Fibroblast of lung (primary cell): Measurements from ENCODE around the gene ZBTB17. TPM values are rescaled to one million over a fixed set of nuclear protein-coding genes. Genes with fewer than 3 reads are reported as not detected.

Experiments
- DNase-seq, 2 donors: peaks; one replicate each; pipeline versions ENCODE4 v3.0.0 to v3.0.0-alpha.2; 2010; ENCODE audit warnings: low read depth in 2 of 2
- H2AFZ ChIP-seq: 2 replicates; pipeline ENCODE4 v1.5.1; 2012; ENCODE audit warnings: low read length, control low read depth, inconsistent platforms
- H3K27ac ChIP-seq: 2 replicates; pipeline ENCODE4 v1.5.1; 2011; ENCODE audit warnings: low read length, control low read depth; ENCODE audit not compliant: insufficient read depth
- H3K27me3 ChIP-seq: 2 replicates; pipeline ENCODE4 v1.5.1; 2011; ENCODE audit warnings: mild to moderate bottlenecking, low read length; ENCODE audit not compliant: control insufficient read depth, insufficient read depth
- H3K36me3 ChIP-seq: 2 replicates; pipeline ENCODE4 v1.5.1; 2011; ENCODE audit warnings: low read length; ENCODE audit not compliant: control insufficient read depth, insufficient read depth
- H3K4me1 ChIP-seq: 2 replicates; pipeline ENCODE4 v1.5.1; 2011; ENCODE audit warnings: low read length; ENCODE audit not compliant: control insufficient read depth, insufficient read depth; ENCODE audit errors: extremely low read depth
- H3K4me2 ChIP-seq: 2 replicates; pipeline ENCODE4 v1.5.1; 2011; ENCODE audit warnings: low read length, control low read depth; ENCODE audit not compliant: insufficient read depth; ENCODE audit errors: extremely low read depth
- H3K4me3 ChIP-seq, 4 experiments: fragments of 200-600 bp in 1 of 4; sonication (generic) in 1 of 4; replicated peaks in 1 of 4; 2 replicates each; pipeline ENCODE4 v1.5.1; 2011 to 2016; ENCODE audit warnings: low read length in 4 of 4, low read depth in 3 of 4, mild to moderate bottlenecking in 3 of 4, control low read depth in 2 of 4, inconsistent platforms in 1 of 4, mixed read lengths in 1 of 4; ENCODE audit not compliant: insufficient read depth in 1 of 4; ENCODE audit errors: control extremely low read depth in 1 of 4
- H3K79me2 ChIP-seq: 2 replicates; pipeline ENCODE4 v1.5.1; 2012; ENCODE audit warnings: mild to moderate bottlenecking, low read length, inconsistent platforms; ENCODE audit not compliant: control insufficient read depth, insufficient read depth
- H3K9ac ChIP-seq: 2 replicates; pipeline ENCODE4 v1.5.1; 2011; ENCODE audit warnings: mild to moderate bottlenecking, low read length, control low read depth; ENCODE audit not compliant: insufficient read depth
- H3K9me3 ChIP-seq: 2 replicates; pipeline ENCODE4 v1.5.1; 2012; ENCODE audit warnings: low read depth, low read length; ENCODE audit not compliant: control insufficient read depth, insufficient read depth
- H4K20me1 ChIP-seq: 2 replicates; pipeline ENCODE4 v1.5.1; 2011; ENCODE audit warnings: low read length; ENCODE audit not compliant: control insufficient read depth, insufficient read depth; ENCODE audit errors: extremely low read depth
- CTCF ChIP-seq, 2 donors: IDR thresholded peaks in 1 of 2; conservative IDR thresholded peaks in 1 of 2; 1 replicate in 1 of 2; 2 replicates in 1 of 2; pipeline ENCODE4 v1.5.1; 2011 to 2012; ENCODE audit warnings: low read length in 2 of 2, control low read depth in 1 of 2, inconsistent platforms in 1 of 2, low read depth in 1 of 2, mild to moderate bottlenecking in 1 of 2
- EZH2 ChIP-seq: IDR thresholded peaks from 2 replicates; pipeline ENCODE4 v1.5.1; 2012; ENCODE audit warnings: low read length, control low read depth, mild to moderate bottlenecking; ENCODE audit errors: missing control alignments
- polyA plus RNA-seq, 2 donors: library from polyadenylated mRNA; depleted of rRNA in 1 of 2; stranded (reverse) in 1 of 2; unstranded in 1 of 2; fragments of >200 nt; gene quantifications; 2 replicates each; pipeline ENCODE4 v1.2.1, GENCODE V29; 2011 to 2012; ENCODE audit warnings: missing spikeins in 1 of 2
- total RNA-seq: library from RNA; depleted of rRNA; stranded (reverse); fragments of >200 nt; gene quantifications from 2 replicates; pipeline ENCODE4 v1.2.1, GENCODE V29; 2014

Gene ZBTB17
- total and polyA plus RNA-seq, 2 donors (not counting 1 experiment from before 2014, with no cell fraction given), result 12.6 to 54.3 TPM

GRCh38 chr1:15948595-15949452 is 27.1 kb downstream of the ZBTB17 start:
- peaks cover 48% of the 10 kb centered on the region for H3K79me2 ChIP-seq
- H3K4me2 ChIP-seq, result peak overlapping the region; percentile 87
- H2AFZ ChIP-seq, result no peak overlapping the region
- H4K20me1 ChIP-seq, result no peaks in the 10 kb centered on the region
- no peaks in the 10 kb centered on the region for H3K27me3 ChIP-seq
- H3K4me1 ChIP-seq, result peaks cover 48% of the 10 kb centered on the region
- DNase-seq, result peak; percentile 92 to 98
- peak overlapping the region in 1 of 4 experiments; percentile 46 for H3K4me3 ChIP-seq
- peaks cover 25% of the 10 kb centered on the region for H3K36me3 ChIP-seq
- H3K9ac ChIP-seq, result peak overlapping the region; percentile 83
- peak overlapping the region; percentile 99 for H3K27ac ChIP-seq
- H3K9me3 ChIP-seq, result no peaks in the 10 kb centered on the region
- TF ChIP-seq EZH2 (no peak), CTCF (conservative IDR thresholded peaks at IDR 0.05 in 1 of 2, IDR thresholded peaks at IDR 0.05 in 1 of 2; ENCODE audit: low read depth in 1 of 2, low read length in 2 of 2) (no peak)

GRCh38 chr1:15948091-15948591 is 27.8 kb downstream of the ZBTB17 start:
- DNase-seq, result no peak
- Histone ChIP-seq H3K27ac (peak overlapping the region; percentile 99), H2AFZ (no peak overlapping the region), H3K9ac (no peak overlapping the region), H3K36me3 (peaks cover 31% of the 10 kb centered on the region), H3K27me3 (no peaks in the 10 kb centered on the region), H3K79me2 (peaks cover 41% of the 10 kb centered on the region), H3K4me2 (no peak overlapping the region), H4K20me1 (no peaks in the 10 kb centered on the region), H3K9me3 (no peaks in the 10 kb centered on the region), H3K4me1 (peaks cover 41% of the 10 kb centered on the region), H3K4me3 (no peak overlapping the region)
- TF ChIP-seq EZH2 (no peak), CTCF (conservative IDR thresholded peaks at IDR 0.05 in 1 of 2, IDR thresholded peaks at IDR 0.05 in 1 of 2; ENCODE audit: low read depth in 1 of 2, low read length in 2 of 2) (no peak)

GRCh38 chr1:15947382-15948090 is 28.4 kb downstream of the ZBTB17 start:
- Histone ChIP-seq H4K20me1 (no peaks in the 10 kb centered on the region), H3K9ac (no peak overlapping the region), H3K4me2 (no peak overlapping the region), H2AFZ (no peak overlapping the region), H3K27ac (no peak overlapping the region), H3K4me3 (no peak overlapping the region), H3K9me3 (no peaks in the 10 kb centered on the region), H3K79me2 (peaks cover 41% of the 10 kb centered on the region), H3K36me3 (peaks cover 37% of the 10 kb centered on the region), H3K27me3 (no peaks in the 10 kb centered on the region), H3K4me1 (peaks cover 39% of the 10 kb centered on the region)
- no peak for DNase-seq
- no peak for TF ChIP-seq EZH2
- TF ChIP-seq CTCF (conservative IDR thresholded peaks at IDR 0.05 in 1 of 2, IDR thresholded peaks at IDR 0.05 in 1 of 2; ENCODE audit: low read depth in 1 of 2, low read length in 2 of 2), result no peak
